Measurements from ENCODE around the gene PCDH9.
"Not testable (repeated sequence)": the region's sequence is repeated elsewhere in the genome, so short reads cannot be mapped to it uniquely, and the experiment has no call there.

The PCDH9 gene

GRCh38 chr13:67122251-67122650 lies 107.9 kb downstream of the PCDH9 start:
- no peak for DNase-seq

- DNase-seq, result no peak
Observed at GRCh38 chr13:67120872-67121531, 109.1 kb downstream of the PCDH9 start.

- no peak for DNase-seq
Observed at GRCh38 chr13:67119481-67119894, 110.6 kb downstream of the PCDH9 start.

GRCh38 chr13:67118277-67118676 lies 111.9 kb downstream of the PCDH9 start:
- DNase-seq, result no peak

GRCh38 chr13:67117010-67117550 lies 113.1 kb downstream of the PCDH9 start:
- DNase-seq, result no peak

GRCh38 chr13:67107979-67108378 lies 122.2 kb downstream of the PCDH9 start:
- no peak for DNase-seq

GRCh38 chr13:67106502-67107057 lies 123.6 kb downstream of the PCDH9 start:
- no peak for DNase-seq

- DNase-seq, result no peak
Observed at GRCh38 chr13:67101730-67102467, 128.2 kb downstream of the PCDH9 start.

GRCh38 chr13:67100730-67101129 lies 129.4 kb downstream of the PCDH9 start:
- no peak for DNase-seq

GRCh38 chr13:67099494-67099893 lies 130.6 kb downstream of the PCDH9 start:
- DNase-seq, result no peak

- DNase-seq, result no peak
Observed at GRCh38 chr13:67097892-67098452, 132.2 kb downstream of the PCDH9 start.

- DNase-seq, result not testable (repeated sequence)
Observed at GRCh38 chr13:67096893-67097292, 133.2 kb downstream of the PCDH9 start.

- no peak for DNase-seq
Observed at GRCh38 chr13:67096418-67096817, 133.7 kb downstream of the PCDH9 start.

GRCh38 chr13:67095621-67096020 lies 134.5 kb downstream of the PCDH9 start:
- DNase-seq, result no peak

- no peak for DNase-seq
Observed at GRCh38 chr13:67094952-67095351, 135.2 kb downstream of the PCDH9 start.

- DNase-seq, result no peak
Observed at GRCh38 chr13:67094078-67094477, 136.1 kb downstream of the PCDH9 start.

- no peak for DNase-seq
Observed at GRCh38 chr13:67091603-67092002, 138.5 kb downstream of the PCDH9 start.

GRCh38 chr13:67090856-67091255 lies 139.3 kb downstream of the PCDH9 start:
- DNase-seq, result no peak

- DNase-seq, result no peak
Observed at GRCh38 chr13:67087527-67087926, 142.6 kb downstream of the PCDH9 start.

GRCh38 chr13:67086260-67086659 lies 143.9 kb downstream of the PCDH9 start:
- no peak for DNase-seq

GRCh38 chr13:67084066-67084465 lies 146.1 kb downstream of the PCDH9 start:
- DNase-seq, result no peak

- DNase-seq, result no peak
Observed at GRCh38 chr13:67083519-67083918, 146.6 kb downstream of the PCDH9 start.

GRCh38 chr13:67080351-67080750 lies 149.8 kb downstream of the PCDH9 start:
- no peak for DNase-seq

GRCh38 chr13:67078062-67078461 lies 152.1 kb downstream of the PCDH9 start:
- no peak for DNase-seq

Measured in cerebellar nuclear complex (tissue), 1 donor.